Neural crest cell (in vitro differentiated cells): ENCODE results near the gene OR2T5. TPM values are rescaled to one million over a fixed set of nuclear protein-coding genes. Genes with fewer than 3 reads are reported as not detected.
"Not testable (repeated sequence)": the region's sequence is repeated elsewhere in the genome, so short reads cannot be mapped to it uniquely, and the experiment has no call there.

Experiments
- DNase-seq: peaks from one replicate; pipeline ENCODE4 v3.0.0; 2021; ENCODE audit warnings: low read depth, mixed read lengths, low spot score
- H3K27ac Mint-ChIP-seq: one replicate; pipeline ENCODE4 v1.8.0; 2021; ENCODE audit warnings: mild to moderate bottlenecking, mixed read lengths; ENCODE audit not compliant: unreplicated experiment
- H3K27me3 Mint-ChIP-seq: 2 replicates; pipeline ENCODE4 v1.8.0; 2021; ENCODE audit warnings: low read depth, mild to moderate bottlenecking, mixed read lengths
- H3K36me3 Mint-ChIP-seq: 2 replicates; pipeline ENCODE4 v1.8.0; 2021; ENCODE audit warnings: low read depth, mild to moderate bottlenecking, mixed read lengths
- H3K4me1 Mint-ChIP-seq: 2 replicates; pipeline ENCODE4 v1.8.0; 2021; ENCODE audit warnings: mixed read lengths
- H3K4me3 Mint-ChIP-seq: one replicate; pipeline ENCODE4 v1.8.0; 2021; ENCODE audit warnings: mild to moderate bottlenecking, mixed read lengths
- H3K9me3 Mint-ChIP-seq: 2 replicates; pipeline ENCODE4 v1.8.0; 2021; ENCODE audit warnings: mixed read lengths
- long read RNA-seq: library from polyadenylated mRNA; unstranded; transcript quantifications from one replicate; pipeline ENCODE4 v2.0.0, GENCODE V29; 2020
- total RNA-seq: library from RNA; stranded (reverse); gene quantifications from 2 replicates; pipeline ENCODE4 v1.2.1, GENCODE V29; 2021

The OR2T5 gene
- total RNA-seq: not detected in 2 replicates
- long read RNA-seq: 0 reads

- H3K4me1 Mint-ChIP-seq, H3K27ac Mint-ChIP-seq, H3K4me3 Mint-ChIP-seq, H3K9me3 Mint-ChIP-seq, DNase-seq, H3K36me3 Mint-ChIP-seq, H3K27me3 Mint-ChIP-seq: not testable (repeated sequence)
These were observed at the start of gene OR2T5 for GRCh38 chr1:248488289-248488688. Gene OR2T5 (plus strand): TSS chr1:248488589. CDS start chr1:248488589, 0 bp downstream.

- not testable (repeated sequence) for H3K27ac Mint-ChIP-seq, H3K36me3 Mint-ChIP-seq, H3K4me1 Mint-ChIP-seq, H3K9me3 Mint-ChIP-seq, H3K27me3 Mint-ChIP-seq, H3K4me3 Mint-ChIP-seq, DNase-seq
These were observed 49.7 kb upstream of the OR2T5 start for GRCh38 chr1:248438668-248439067.

- not testable (repeated sequence) for DNase-seq, H3K27me3 Mint-ChIP-seq, H3K4me3 Mint-ChIP-seq, H3K36me3 Mint-ChIP-seq, H3K27ac Mint-ChIP-seq, H3K4me1 Mint-ChIP-seq, H3K9me3 Mint-ChIP-seq
These were observed 49.1 kb upstream of the OR2T5 start for GRCh38 chr1:248439283-248439682.

- H3K27me3 Mint-ChIP-seq, H3K4me3 Mint-ChIP-seq, H3K27ac Mint-ChIP-seq, DNase-seq, H3K4me1 Mint-ChIP-seq, H3K36me3 Mint-ChIP-seq: not testable (repeated sequence)
- peaks cover 18% of the 10 kb centered on the region for H3K9me3 Mint-ChIP-seq
These were observed 45.7 kb upstream of the OR2T5 start for GRCh38 chr1:248442500-248443277.

- H3K9me3 Mint-ChIP-seq: peaks cover 15% of the 10 kb centered on the region
- not testable (repeated sequence) for H3K36me3 Mint-ChIP-seq
These were observed 43.8 kb upstream of the OR2T5 start for GRCh38 chr1:248444603-248445002.

GRCh38 chr1:248445399-248445798, 43.0 kb upstream of the OR2T5 start, which contains the start of gene OR2T2:
Gene OR2T2 (plus strand): TSS chr1:248445637. CDS start chr1:248452798, 7,161 bp downstream.
- not testable (repeated sequence) for H3K36me3 Mint-ChIP-seq, H3K27me3 Mint-ChIP-seq, H3K4me1 Mint-ChIP-seq, H3K4me3 Mint-ChIP-seq, DNase-seq, H3K27ac Mint-ChIP-seq
- H3K9me3 Mint-ChIP-seq: peaks cover 15% of the 10 kb centered on the region

More at GRCh38 chr1:248444603-248445002, 43.8 kb upstream of the OR2T5 start:
- H3K4me1 Mint-ChIP-seq, H3K4me3 Mint-ChIP-seq, H3K27me3 Mint-ChIP-seq, DNase-seq, H3K27ac Mint-ChIP-seq: not testable (repeated sequence)

- not testable (repeated sequence) for H3K27ac Mint-ChIP-seq, H3K27me3 Mint-ChIP-seq, DNase-seq, H3K4me1 Mint-ChIP-seq, H3K4me3 Mint-ChIP-seq, H3K36me3 Mint-ChIP-seq
- H3K9me3 Mint-ChIP-seq: peaks cover 11% of the 10 kb centered on the region
These were observed 39.8 kb upstream of the OR2T5 start for GRCh38 chr1:248448409-248449074.

- H3K27ac Mint-ChIP-seq, H3K4me1 Mint-ChIP-seq, H3K4me3 Mint-ChIP-seq, H3K9me3 Mint-ChIP-seq, H3K36me3 Mint-ChIP-seq, H3K27me3 Mint-ChIP-seq, DNase-seq: not testable (repeated sequence)
These were observed 38.4 kb upstream of the OR2T5 start for GRCh38 chr1:248449821-248450465.

GRCh38 chr1:248450466-248451145, 37.8 kb upstream of the OR2T5 start:
- not testable (repeated sequence) for H3K9me3 Mint-ChIP-seq, H3K4me3 Mint-ChIP-seq, H3K27ac Mint-ChIP-seq, H3K36me3 Mint-ChIP-seq, H3K27me3 Mint-ChIP-seq, H3K4me1 Mint-ChIP-seq, DNase-seq

GRCh38 chr1:248453619-248454018, 34.8 kb upstream of the OR2T5 start:
- not testable (repeated sequence) for H3K4me3 Mint-ChIP-seq, H3K9me3 Mint-ChIP-seq, H3K27ac Mint-ChIP-seq, H3K27me3 Mint-ChIP-seq, DNase-seq, H3K4me1 Mint-ChIP-seq, H3K36me3 Mint-ChIP-seq

- not testable (repeated sequence) for H3K9me3 Mint-ChIP-seq, H3K36me3 Mint-ChIP-seq, H3K27ac Mint-ChIP-seq, H3K4me1 Mint-ChIP-seq, H3K4me3 Mint-ChIP-seq, H3K27me3 Mint-ChIP-seq, DNase-seq
These were observed 33.3 kb upstream of the OR2T5 start for GRCh38 chr1:248455045-248455444.

- not testable (repeated sequence) for H3K9me3 Mint-ChIP-seq, H3K4me1 Mint-ChIP-seq, H3K4me3 Mint-ChIP-seq
These were observed 31.8 kb upstream of the OR2T5 start for GRCh38 chr1:248456635-248457034.

GRCh38 chr1:248459117-248459516, 29.3 kb upstream of the OR2T5 start:
- H3K4me1 Mint-ChIP-seq, H3K36me3 Mint-ChIP-seq, H3K27me3 Mint-ChIP-seq, H3K4me3 Mint-ChIP-seq, H3K9me3 Mint-ChIP-seq, H3K27ac Mint-ChIP-seq, DNase-seq: not testable (repeated sequence)

More at GRCh38 chr1:248456635-248457034, 31.8 kb upstream of the OR2T5 start:
- DNase-seq, H3K27me3 Mint-ChIP-seq, H3K27ac Mint-ChIP-seq, H3K36me3 Mint-ChIP-seq: not testable (repeated sequence)
